CD4-positive, alpha-beta T cell treated with Interleukin-12 subunit alpha and Interleukin-12 subunit beta, for 1 hour (primary cell): ENCODE results near the gene MISP.

ENCODE experiments used
- DNase-seq: peaks from one replicate; pipeline ENCODE4 v3.0.0-alpha.2; 2020

Gene MISP

DNA sequence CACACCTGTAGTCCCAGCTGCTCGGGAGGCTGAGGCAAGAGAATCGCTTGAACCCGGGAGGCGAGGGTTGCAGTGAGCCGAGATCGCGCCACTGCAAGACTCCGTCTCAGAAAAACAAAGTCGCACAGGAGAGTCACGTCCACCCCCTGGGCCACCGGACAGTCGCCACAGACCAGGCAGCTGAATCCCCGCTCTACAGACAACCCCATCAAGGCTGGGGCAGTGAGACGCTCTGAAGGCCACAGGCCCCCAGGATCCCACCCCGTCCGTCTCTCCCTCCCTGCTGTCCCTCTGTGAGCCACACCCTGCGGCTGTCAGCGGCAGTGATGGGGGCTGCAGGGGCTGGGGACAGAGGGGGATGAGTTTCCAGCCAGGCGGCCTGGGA, 30.9 kb downstream of the MISP start:
- DNase-seq, result no peak

DNA sequence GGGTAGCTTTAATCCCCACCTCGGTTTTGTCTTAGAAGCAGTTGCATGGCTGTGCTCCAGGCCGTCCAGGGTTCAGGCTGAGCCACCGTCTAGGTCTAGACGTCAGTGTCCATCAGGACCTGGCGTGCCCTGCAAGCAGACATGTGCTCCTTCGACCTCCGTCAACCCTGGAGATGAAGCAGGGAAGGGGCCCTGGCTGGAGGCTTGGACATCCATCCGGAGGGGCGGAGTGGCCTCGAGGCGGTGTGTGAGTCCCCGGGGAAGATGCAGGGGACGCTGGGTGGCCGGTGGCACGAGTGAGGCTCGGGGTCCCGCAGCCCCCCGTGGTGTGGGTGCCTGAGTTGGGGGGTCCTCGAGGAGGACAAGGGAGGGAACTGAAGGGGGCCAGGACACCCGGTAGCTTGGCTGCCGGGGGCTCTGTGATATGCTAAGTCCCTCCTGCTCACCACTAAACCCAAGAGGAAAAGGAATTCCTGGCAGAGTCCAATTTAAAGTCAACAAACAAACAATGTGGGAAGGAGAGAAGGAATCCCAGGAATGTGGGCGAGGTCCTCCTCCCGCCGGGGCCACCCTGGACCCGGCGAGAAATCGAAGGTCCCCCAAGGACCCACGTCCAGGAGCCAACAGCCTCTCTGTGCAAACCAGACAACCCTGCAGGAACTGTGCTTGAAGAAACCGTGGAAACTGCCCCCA, 31.4 kb downstream of the MISP start:
- no peak for DNase-seq

DNA sequence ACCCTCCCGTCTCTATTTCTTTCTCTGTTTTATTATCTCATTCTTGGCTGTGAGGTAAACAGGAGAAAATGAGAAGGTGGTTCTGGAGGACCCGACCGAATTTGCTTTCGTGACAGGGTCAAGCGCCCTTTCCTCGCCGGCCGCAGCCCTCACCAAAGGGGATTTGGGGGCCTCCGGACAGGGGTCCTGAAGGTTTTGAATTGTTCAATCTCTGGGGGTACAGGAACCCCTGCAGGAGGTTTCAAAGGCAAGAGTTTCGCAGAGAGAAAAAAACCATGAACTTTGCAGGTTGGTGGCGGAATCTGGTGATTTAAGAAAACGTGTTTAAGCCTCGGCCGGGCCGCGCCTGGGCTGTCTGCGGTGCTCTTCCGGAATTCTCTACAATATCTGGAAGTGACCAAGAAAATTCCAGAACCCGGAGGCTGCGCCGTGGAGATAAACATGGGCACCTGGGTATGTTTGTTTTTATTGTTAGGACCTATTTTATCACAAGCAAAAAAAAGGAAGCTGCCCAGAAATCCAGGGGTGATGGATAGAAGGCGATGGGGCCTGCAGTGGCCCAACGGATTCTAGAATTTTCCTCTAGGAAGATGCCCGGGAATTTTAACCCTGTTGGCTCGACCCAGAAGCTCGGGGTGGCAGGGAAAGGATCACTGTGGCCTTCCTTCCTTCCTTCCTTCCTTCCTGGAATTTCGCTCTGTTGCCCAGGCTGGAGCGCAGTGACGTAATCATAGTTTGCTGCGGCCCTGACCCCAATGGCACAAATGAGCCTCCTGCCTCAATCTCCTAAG, 32.2 kb downstream of the MISP start:
- no peak for DNase-seq

GRCh38 chr19:784541-784940, 33.6 kb downstream of the MISP start:
- DNase-seq, result no peak

- no peak for DNase-seq
Measured at GRCh38 chr19:787536-787935, 36.6 kb downstream of the MISP start.

GRCh38 chr19:788686-788982, 37.7 kb downstream of the MISP start:
- DNase-seq, result no peak

GRCh38 chr19:788983-789700, 38.2 kb downstream of the MISP start:
- DNase-seq, result no peak

GRCh38 chr19:789701-790060, 38.8 kb downstream of the MISP start:
- no peak for DNase-seq

DNA sequence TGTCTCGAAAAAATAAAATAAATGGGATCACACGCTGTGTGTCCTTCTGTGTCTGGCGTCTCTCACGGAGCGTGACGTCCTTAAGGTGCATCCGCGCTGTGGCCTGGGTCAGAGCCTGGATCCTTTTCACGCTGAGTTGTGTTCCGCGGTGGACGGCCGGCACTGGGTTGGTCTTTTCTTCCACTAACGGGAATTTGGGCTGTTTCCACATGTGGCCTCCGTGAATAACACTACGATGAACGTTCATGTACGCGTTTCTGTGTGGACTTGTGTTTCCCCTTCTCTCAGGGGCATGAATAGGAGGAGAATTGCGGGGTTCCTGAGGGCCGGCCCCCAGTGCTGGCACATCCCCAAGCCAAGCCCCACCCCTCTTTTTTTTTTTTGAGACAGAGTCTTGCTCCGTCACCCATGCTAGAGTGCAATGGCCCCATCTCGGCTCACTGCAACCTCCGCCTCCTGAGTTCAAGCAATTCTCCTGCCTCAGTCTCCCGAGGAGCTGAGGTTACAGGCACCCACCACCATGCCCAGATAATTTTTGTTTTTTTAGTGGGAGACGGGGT, 40.2 kb downstream of the MISP start:
- DNase-seq, result no peak

DNA sequence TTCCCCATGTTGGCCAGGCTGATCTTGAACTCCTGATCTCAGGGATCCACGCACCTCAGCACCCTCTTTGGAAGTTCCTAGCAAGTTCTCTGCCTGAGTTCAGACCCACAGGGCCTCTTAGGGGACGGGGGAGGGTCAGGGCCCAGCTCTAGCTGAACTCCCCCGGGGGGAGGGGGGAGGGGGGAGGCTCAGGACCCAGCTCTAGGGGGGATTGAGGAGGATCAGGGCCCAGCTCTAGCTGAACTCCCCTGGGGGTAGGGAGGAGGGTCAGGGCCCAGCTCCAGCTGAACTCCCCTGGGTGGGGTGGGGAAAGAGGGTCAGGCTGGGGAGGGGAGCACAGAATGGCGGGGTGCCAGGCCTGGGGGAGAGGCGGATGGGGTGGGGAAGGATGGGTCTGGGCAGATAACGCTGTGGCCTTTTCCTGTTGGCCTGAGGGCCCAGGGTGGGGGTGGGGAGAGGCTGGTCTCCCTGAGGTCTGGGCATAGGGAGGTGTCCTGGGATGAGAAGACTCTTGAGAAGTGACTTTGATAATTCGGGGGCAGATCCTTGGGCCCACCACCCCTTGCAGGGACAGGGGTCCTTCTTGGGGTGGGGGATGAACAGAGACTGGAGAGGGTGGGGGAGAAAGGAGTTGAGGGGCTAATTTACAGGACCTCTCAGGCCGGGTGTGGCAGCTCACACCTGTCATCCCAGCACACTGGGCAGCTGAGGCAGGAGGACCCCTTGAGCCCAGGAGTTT, 40.8 kb downstream of the MISP start:
- DNase-seq, result no peak

- no peak for DNase-seq
Measured at GRCh38 chr19:792306-792885, 41.5 kb downstream of the MISP start.

DNA sequence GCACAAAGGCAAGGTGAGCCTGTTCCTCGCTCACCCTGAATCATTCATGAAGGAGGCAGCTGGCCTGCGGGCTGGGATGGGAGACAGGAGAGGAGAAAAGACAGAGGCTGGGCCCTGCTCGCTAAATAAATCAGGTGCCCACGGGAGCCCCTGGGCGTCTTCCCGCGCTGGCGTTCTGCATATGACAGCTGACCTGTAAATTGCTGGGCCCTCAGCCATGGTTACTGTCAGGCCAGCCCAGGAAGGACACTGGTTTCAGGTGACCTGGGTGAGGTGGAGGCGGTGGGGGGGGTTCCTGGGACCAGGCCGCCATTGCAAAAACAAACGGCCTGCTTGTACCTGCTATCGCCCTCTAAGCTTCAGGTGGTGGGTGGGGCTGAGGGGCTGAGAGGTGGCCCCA, 42.9 kb downstream of the MISP start:
- DNase-seq, result no peak

- DNase-seq, result no peak
Measured at GRCh38 chr19:795073-795611, 44.2 kb downstream of the MISP start.

DNA sequence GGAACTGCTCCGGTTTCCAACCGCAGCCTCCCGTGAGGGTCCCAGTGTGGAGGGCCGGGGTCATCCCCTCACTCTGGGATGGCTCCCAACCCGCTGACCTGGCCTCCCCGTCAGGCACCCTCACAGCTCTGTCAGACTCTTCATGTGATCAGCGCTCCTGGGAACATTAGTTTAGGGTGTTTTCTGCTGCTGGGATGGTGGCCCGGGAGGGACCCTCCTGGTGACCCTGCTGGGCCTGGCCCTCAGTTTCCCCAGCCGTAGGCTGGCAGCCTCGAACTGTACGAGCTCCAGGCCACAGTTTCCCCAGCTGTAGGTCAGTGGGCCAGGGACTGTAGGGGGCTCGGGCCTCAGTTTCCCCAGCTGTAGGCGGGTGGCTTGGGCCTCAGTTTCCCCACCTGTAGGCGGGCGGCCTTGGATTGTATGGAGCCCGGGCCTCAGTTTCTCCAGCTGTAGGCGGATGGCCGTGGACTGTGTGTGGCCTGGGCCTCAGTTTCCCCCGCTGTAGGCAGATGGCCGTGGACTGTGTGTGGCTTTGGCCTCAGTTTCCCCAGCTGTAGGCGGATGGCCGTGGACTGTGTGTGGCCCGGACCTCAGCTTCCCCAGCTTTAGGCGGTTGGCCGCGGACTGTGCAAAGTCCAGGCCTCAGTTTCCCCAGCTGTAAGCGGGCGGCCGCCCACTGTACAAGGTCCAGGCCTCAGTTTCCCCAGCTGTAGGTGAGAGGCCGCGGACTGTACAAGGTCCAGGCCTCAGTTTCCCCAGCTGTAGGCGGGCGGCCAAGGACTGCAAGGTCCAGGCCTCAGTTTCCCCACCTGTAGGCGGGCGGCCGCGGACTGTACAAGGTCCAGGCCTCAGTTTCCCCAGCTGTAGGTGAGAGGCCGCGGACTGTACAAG, 45.0 kb downstream of the MISP start:
- no peak for DNase-seq

- DNase-seq, result peak; percentile 100
Measured at GRCh38 chr19:796692-797527, 46.0 kb downstream of the MISP start, which contains the start of gene PTBP1. Gene PTBP1 (plus strand): TSS chr19:797452. CDS start chr19:797498, 46 bp downstream.

- peak; percentile 92 for DNase-seq
Measured at GRCh38 chr19:797528-798414, 46.9 kb downstream of the MISP start.

DNA sequence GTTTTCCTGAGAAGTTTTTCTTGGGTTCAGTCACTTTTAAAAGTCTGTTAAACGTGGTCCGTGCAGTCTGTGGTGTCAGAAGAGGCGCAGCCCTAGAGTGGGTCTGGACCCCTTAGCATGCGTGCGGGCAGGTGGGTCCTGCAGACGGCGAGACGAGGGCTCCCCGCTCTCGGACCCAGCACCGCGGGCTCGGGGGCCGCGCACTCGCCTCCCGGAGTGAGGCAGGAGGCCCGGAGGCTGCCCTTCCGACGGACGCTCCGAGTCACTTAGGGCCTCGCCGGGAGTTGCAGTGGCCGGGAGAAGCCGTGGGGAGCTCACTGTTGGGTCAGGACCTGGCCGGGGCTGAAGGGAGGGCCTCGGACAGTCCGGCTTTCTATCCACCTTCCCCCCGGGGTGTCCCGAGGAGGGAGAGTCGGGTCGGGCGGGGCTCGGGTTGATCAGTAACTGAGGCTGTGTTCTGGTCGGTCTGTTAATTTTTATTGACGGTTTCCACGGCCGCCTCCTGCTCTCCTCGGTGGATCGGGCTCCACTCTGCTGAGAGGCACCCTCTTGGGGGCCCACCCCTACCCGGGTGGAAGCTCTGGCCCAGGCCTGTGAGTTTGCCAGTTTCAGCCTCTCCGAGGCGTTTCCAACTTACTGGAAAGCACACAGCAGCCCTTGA, 47.6 kb downstream of the MISP start:
- no peak for DNase-seq

DNA sequence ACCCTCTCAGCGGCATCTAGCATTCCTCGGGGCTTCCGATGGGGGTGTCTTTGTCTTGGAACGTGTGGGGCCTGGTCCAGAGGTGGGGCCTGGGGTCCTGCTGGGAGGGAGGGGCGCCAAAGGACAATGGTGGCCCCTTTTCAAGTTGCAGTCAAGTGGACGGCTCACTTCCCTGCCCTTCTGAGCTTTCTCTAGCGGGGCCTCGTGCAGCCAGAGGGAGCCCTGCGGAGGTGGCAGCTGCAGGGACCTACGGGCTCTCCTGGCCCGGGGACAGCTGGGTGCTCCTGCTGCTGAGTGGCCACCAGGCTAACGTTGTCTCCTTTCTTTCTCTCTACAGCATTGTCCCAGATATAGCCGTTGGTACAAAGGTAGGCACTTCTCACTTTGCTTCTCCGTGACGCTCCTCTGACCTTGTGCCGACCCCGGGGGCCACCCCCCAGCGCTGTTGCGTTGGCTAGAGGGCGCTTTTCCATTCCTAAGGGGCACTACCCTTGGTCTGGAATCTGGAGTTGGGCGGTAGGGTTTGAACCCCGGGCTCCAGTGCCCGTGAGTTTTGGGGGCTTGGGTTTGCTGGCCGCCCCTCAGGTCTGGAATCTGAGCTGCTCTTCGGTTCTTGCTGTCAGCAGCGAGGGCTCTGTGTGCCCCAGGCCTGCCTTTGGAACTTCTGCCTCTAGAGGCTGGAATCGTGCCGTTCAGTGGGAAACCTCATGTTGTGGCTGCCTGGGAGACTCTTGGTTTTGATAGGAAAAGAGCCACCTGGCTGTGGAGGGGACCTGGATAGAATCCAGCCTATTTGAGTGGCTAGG, 48.4 kb downstream of the MISP start:
- no peak for DNase-seq
